Activated naive CD8-positive, alpha-beta T cell treated with anti-CD3 and anti-CD28 coated beads, Interleukin-2, amount 10 ng/mL, durations not matched to agents 7 days and 5 days (primary cell): ENCODE data around the gene TMEM45A. TPM values are rescaled to one million over a fixed set of nuclear protein-coding genes. Genes with fewer than 3 reads are reported as not detected.

Experiments used
- ATAC-seq: fragments of 150-1000 bp; cut with Tn5 transposase; one replicate; pipeline ENCODE4 v1.10.0; 2021; ENCODE audit warnings: low read depth, moderate library complexity
- POLR2A ChIA-PET: fragments of 350-600 bp; sonication (Branson Sonifier 250); formaldehyde crosslinking; loops from one replicate; lab custom pipeline; 2021; ENCODE audit warnings: antibody characterized with exemption; lab: Charles Lee
- DNase-seq: peaks from one replicate; pipeline ENCODE4 v3.0.0; 2021
- H3K27ac Mint-ChIP-seq: one replicate; pipeline ENCODE4 v1.8.0; 2022; ENCODE audit warnings: mild to moderate bottlenecking, mixed read lengths
- H3K27me3 Mint-ChIP-seq: one replicate; pipeline ENCODE4 v1.8.0; 2022; ENCODE audit warnings: mild to moderate bottlenecking, moderate library complexity, mixed read lengths
- H3K36me3 Mint-ChIP-seq: one replicate; pipeline ENCODE4 v1.8.0; 2021; ENCODE audit warnings: mild to moderate bottlenecking, mixed read lengths
- H3K4me1 Mint-ChIP-seq: one replicate; pipeline ENCODE4 v1.8.0; 2021; ENCODE audit warnings: mixed read lengths
- H3K4me3 Mint-ChIP-seq: one replicate; pipeline ENCODE4 v1.8.0; 2022; ENCODE audit warnings: mild to moderate bottlenecking, moderate library complexity, mixed read lengths
- H3K9me3 Mint-ChIP-seq: one replicate; pipeline ENCODE4 v1.8.0; 2021; ENCODE audit warnings: mixed read lengths
- total RNA-seq, 2 experiments: library from RNA; stranded (reverse); gene quantifications; one replicate each; pipeline ENCODE4 v1.2.3, GENCODE V29; 2021

TMEM45A gene
- total RNA-seq, 2 experiments from 2014 or later, result 0.20 to 0.78 TPM

DNA sequence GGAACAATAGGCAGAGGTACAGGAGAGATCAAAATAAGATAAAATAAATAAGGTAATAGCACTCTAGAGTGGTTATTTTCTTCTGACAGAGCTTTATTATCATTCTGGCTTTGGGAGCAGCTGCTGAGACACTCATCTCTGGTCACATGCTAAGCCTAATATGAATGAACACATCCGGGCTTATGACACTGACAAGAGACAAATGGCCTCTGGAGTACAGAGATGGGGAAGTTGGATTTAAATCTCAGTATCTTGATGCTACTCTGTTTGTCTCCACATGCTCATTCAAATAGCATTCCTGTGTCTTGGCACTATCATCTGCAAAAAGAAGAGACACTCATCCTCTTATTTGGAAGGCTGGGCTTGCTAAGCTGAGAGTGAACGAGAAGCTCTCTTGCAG, 55.6 kb downstream of the TMEM45A start:
- ATAC-seq (no peak), DNase-seq (no peak)
- Mint-ChIP-seq H3K27me3 (peaks cover 30% of the 10 kb centered on the region), H3K4me3 (no peak overlapping the region), H3K36me3 (no peaks in the 10 kb centered on the region), H3K27ac (no peak overlapping the region), H3K9me3 (no peaks in the 10 kb centered on the region), H3K4me1 (no peaks in the 10 kb centered on the region)
- POLR2A ChIA-PET, result no interaction called here

DNA sequence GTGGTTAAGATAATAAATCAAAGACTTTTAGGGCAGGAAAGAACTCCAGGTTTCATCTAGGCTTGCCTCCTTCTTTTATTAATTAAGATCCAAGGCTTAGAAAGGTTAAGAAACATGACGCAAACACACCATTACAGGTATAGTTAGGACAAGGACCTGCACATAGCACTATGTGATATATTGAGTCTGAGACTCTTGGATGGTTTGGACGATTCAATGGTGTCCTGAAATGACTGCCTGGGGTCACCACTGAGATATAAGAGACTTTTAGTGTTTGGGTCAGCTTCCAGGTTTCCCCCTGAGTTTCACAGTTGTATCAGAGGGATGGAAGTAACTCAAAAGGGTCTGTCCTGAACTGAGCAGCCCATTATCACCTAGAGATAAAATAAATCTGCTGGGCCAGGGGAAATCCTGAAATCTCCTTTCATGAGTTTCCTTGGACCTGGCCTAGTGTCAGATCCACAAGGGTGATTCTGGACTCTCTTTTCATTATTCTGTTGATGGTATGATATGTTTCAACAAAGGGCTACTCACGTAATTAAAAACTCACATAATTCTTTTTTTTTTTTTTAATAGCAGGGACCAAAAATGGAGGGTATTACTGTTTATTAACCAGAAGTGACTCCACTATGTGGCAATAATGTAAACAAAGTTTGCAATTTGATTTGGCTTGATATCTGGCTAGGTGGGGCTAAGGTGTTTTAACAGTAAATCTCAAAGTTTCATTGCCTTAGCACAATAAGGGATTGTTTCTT, 61.4 kb downstream of the TMEM45A start:
- H3K27ac Mint-ChIP-seq, result no peak overlapping the region
- H3K36me3 Mint-ChIP-seq, result no peaks in the 10 kb centered on the region
- H3K27me3 Mint-ChIP-seq, result peaks cover 4% of the 10 kb centered on the region
- H3K4me3 Mint-ChIP-seq, result no peak overlapping the region
- no peaks in the 10 kb centered on the region for H3K4me1 Mint-ChIP-seq
- H3K9me3 Mint-ChIP-seq, result peaks cover 1% of the 10 kb centered on the region
- ATAC-seq (no peak), DNase-seq (no peak)
- POLR2A ChIA-PET, result no interaction called here

DNA sequence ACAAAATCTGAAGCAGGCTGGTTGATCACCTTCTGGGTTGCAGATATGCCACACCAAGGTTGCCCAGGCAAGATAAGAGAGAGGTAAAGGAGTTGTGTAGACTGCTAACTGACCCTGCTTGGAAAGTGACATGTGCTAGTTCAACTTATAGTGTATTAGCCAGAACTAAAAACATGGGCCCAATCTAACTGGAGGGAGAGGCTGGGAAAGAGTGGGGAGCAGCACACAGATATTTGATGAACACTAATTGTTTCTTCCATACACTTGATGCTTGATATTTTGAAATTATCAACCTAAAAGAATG, 61.9 kb downstream of the TMEM45A start:
- ATAC-seq, result no peak
- H3K36me3 Mint-ChIP-seq, result no peaks in the 10 kb centered on the region
- H3K27ac Mint-ChIP-seq, result no peak overlapping the region
- no peaks in the 10 kb centered on the region for H3K4me1 Mint-ChIP-seq
- H3K27me3 Mint-ChIP-seq, result peaks cover 4% of the 10 kb centered on the region
- H3K9me3 Mint-ChIP-seq, result peaks cover 1% of the 10 kb centered on the region
- DNase-seq, result no peak
- H3K4me3 Mint-ChIP-seq, result no peak overlapping the region
- POLR2A ChIA-PET, result no interaction called here

DNA sequence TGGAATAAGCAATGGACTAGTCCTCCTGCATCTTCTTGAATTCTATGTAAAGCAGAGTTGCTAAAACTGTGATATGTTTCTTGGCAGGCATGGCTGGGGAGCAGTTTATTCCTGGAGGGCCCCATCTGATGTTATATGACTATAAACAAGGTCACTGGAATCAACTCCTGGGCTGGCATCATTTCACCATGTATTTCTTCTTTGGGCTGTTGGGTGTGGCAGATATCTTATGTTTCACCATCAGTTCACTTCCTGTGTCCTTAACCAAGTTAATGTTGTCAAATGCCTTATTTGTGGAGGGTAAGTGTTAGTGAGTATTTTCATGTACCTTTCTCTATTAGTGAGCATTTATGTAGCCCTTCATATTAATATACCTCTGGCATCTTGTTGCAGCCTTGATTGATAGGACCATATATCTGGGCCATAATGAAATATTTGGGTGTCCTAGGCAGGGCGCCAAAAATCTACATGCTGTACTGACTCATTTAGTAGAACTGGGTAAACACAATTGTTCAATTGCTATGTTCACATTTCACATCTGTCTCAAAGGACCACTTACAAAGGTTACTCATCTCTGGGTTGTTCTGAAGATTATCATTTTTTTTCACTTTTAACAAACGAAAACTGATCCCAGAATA, 64.4 kb downstream of the TMEM45A start:
- no peak for ATAC-seq
- POLR2A ChIA-PET, result no interaction called here

DNA sequence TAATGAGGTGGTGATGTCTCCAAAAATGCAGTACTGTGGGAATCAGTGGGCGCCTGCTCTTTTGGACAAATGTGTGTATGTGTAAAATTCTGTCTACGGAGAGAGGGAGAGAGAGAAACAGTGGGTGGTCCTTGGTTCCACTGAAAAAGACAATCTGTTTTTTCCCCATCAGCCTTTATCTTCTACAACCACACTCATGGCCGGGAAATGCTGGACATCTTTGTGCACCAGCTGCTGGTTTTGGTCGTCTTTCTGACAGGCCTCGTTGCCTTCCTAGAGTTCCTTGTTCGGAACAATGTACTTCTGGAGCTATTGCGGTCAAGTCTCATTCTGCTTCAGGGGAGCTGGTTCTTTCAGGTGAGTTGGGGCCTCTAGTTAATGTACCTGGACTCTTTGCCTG, 65.8 kb downstream of the TMEM45A start:
- no peak for ATAC-seq
- POLR2A ChIA-PET, result no interaction called here
- H3K4me3 Mint-ChIP-seq, result no peak overlapping the region
- no peaks in the 10 kb centered on the region for H3K4me1 Mint-ChIP-seq
- H3K36me3 Mint-ChIP-seq, result no peaks in the 10 kb centered on the region
- H3K9me3 Mint-ChIP-seq, result peaks cover 1% of the 10 kb centered on the region
- H3K27me3 Mint-ChIP-seq, result no peaks in the 10 kb centered on the region
- no peak for DNase-seq
- no peak overlapping the region for H3K27ac Mint-ChIP-seq

More for the DNA sequence above, 64.4 kb downstream of the TMEM45A start:
- Mint-ChIP-seq H3K4me3 (no peak overlapping the region), H3K27me3 (peaks cover 4% of the 10 kb centered on the region), H3K4me1 (no peaks in the 10 kb centered on the region), H3K9me3 (peaks cover 1% of the 10 kb centered on the region), H3K36me3 (no peaks in the 10 kb centered on the region), H3K27ac (no peak overlapping the region)
- DNase-seq, result no peak

DNA sequence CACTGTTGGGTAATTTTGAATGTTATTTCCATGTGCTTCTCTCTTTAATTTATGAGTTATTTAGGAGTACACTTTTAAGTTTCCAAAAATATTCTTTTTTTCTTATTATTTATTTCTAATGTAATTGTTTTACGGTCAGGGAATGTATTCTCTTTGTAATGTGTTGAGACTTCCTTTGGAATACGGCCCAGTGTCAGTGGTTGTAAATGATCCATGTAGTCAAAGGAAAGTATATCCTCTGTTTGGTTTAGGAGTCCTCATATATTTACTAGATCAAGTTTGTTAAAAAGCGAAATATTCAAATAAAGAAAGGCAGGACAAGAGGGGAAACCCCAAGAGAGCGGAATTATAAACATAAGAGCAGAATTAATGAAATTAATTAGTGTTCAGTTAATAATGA, 68.0 kb downstream of the TMEM45A start:
- Mint-ChIP-seq H3K4me1 (no peaks in the 10 kb centered on the region), H3K9me3 (no peaks in the 10 kb centered on the region), H3K36me3 (no peaks in the 10 kb centered on the region), H3K27ac (no peak overlapping the region), H3K4me3 (no peak overlapping the region), H3K27me3 (no peaks in the 10 kb centered on the region)
- POLR2A ChIA-PET, result no interaction called here
- DNase-seq (no peak), ATAC-seq (no peak)

DNA sequence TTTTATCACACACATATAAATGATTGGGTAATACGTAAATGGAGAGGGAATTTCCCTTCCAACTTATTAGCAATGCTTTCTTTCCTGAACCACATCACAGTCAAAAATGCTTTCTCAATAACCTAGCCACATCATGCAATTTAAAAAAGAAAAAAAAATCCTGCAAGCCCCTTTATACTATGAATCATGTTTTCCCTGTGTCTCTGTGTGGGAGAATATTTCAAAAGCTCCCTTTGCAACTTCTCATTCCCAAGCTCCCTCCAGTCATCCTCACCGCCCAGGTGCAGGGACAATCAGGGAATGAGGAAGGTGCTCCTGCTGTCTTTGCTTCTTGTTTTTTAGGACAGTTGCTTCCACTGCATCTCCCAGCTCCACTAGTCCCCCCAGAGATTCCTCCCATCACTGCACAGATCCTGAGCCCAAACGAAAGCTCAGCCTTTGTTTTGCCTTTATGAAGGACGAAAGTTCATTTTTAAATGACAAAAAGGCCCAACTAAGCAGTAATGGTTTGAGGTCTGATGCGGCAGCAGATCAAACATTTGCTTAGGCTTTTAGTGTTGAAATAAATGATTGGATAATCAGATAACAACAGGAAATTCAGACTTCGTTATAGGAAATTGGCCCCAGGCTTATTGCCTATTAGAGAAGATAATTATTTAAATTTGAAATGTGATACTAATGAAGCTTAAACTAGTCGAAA, 69.2 kb downstream of the TMEM45A start:
- Mint-ChIP-seq H3K4me3 (no peak overlapping the region), H3K27me3 (no peaks in the 10 kb centered on the region), H3K9me3 (no peaks in the 10 kb centered on the region), H3K4me1 (no peaks in the 10 kb centered on the region), H3K27ac (no peak overlapping the region), H3K36me3 (no peaks in the 10 kb centered on the region)
- no peak for DNase-seq
- ATAC-seq, result no peak
- POLR2A ChIA-PET, result no interaction called here

DNA sequence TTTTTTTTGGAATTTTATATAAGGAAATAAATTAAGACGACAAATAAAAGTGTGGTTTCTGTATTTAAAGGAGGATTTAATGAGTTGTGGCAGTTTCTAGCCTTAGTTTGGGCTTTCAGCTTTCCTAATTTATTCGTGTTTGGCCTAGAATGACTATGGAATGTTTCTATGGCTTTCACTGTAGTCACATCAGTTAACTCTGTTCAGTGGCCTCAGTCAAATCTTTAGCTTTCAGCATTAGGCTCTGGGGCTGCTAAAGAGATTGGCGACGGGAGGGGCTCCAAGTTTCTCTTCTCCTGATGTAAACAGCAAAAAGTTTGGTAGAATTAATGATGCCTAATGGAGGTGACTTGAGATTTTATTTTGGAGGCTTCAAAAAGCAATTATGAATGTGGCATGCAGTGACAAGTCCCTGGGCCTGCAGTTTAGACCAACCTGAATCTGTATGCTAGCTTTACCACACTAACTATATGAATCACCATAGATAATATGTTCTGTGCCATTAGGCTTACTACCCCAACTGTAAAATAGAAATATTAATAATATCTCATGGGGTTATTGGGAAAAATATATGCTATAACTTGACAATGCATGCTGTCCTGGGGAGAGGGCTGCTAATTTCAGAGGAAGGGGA, 69.9 kb downstream of the TMEM45A start:
- Mint-ChIP-seq H3K9me3 (no peaks in the 10 kb centered on the region), H3K4me1 (no peaks in the 10 kb centered on the region), H3K27me3 (no peaks in the 10 kb centered on the region), H3K4me3 (no peak overlapping the region), H3K36me3 (no peaks in the 10 kb centered on the region), H3K27ac (no peak overlapping the region)
- DNase-seq (no peak), ATAC-seq (no peak)
- POLR2A ChIA-PET, result no interaction called here

DNA sequence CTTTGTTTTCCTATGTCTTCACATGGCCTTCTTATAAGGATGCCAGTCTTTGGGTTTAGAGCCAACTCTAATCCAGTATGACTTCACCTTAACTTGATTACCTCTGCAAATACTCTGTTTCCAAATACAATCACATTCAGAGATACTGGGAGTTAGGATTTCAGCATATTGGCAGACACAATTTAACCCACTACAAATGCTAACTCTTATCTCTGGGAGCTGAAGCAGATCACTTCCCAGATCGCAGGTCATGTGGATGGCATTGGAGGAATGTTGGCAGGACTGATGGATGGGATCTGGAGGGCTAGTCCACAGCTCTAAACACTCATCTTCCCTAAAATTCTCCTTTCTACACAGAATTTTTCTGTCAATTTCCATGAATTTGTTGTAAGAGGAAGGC, 70.8 kb downstream of the TMEM45A start:
- ATAC-seq (no peak), DNase-seq (no peak)
- Mint-ChIP-seq H3K9me3 (no peaks in the 10 kb centered on the region), H3K27me3 (no peaks in the 10 kb centered on the region), H3K4me1 (no peaks in the 10 kb centered on the region), H3K27ac (no peak overlapping the region), H3K4me3 (no peak overlapping the region), H3K36me3 (no peaks in the 10 kb centered on the region)
- POLR2A ChIA-PET, result no interaction called here

DNA sequence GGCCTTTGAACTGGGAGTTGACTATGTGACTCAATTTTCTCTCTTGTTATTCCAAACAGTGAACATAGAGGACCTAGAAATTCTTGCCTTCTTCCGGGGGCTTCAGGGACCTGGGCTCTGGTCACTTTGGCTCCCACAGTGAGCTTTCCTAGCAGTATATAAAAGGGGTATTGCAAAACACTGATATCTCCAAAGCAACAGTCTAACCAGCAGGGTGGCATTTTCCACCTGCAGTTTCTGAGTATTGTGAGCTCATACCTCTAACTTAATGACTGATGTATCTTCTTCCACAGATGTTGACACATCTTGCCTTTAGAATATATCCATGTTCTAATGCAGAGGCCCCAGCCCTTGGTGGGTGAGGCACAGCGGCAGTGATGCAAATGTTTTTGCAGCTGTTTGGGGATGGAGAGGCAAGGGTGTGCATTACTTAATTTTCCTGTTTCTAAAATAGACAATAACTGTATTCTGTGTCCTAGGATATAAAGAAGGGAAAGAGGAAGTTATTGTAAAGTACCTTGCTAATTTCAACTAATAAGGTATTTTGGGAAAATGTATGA, 71.3 kb downstream of the TMEM45A start:
- no peaks in the 10 kb centered on the region for H3K4me1 Mint-ChIP-seq
- no peaks in the 10 kb centered on the region for H3K36me3 Mint-ChIP-seq
- DNase-seq (no peak), ATAC-seq (no peak)
- no peaks in the 10 kb centered on the region for H3K9me3 Mint-ChIP-seq
- H3K27me3 Mint-ChIP-seq, result no peaks in the 10 kb centered on the region
- H3K27ac Mint-ChIP-seq, result no peak overlapping the region
- POLR2A ChIA-PET, result no interaction called here
- H3K4me3 Mint-ChIP-seq, result no peak overlapping the region

DNA sequence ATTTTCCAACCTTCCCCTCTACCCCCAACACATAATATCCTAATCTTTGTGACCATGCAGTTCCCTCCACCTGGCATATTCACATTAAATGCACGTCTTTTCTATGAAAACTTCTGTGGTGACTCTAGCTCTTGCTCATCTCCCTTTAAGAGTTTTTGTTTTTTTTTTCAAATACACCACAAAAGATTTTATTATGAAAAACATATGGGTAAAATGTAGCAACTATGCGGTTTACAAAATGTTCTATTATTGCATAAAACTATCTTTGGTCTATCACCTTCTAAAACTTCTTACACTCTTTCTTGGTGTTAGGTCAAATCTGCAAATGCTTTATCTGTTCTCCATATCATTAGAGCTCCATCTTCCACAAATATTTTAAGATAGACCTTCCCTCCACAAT, 78.4 kb downstream of the TMEM45A start:
- H3K36me3 Mint-ChIP-seq, result no peaks in the 10 kb centered on the region
- ATAC-seq, result no peak

DNA sequence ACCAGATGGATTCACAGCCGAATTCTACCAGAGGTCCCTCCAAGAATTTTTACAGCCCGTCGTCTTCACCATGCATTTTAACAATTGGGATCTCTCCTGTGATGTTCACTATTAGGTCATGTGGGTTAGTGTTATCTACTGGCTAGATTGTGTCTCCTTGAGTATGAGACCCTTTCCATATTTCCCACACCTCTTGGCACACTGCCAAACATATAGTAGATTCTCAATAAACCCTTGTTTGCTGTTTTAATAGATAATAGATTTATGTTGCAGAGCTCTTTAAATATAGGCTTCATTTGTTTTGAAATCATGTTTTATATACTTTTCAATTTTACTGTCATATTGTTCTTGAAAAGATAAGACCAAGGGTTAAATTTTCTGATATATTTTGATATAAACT, 82.1 kb downstream of the TMEM45A start:
- Mint-ChIP-seq H3K4me3 (no peak overlapping the region), H3K27me3 (peaks cover 3% of the 10 kb centered on the region), H3K4me1 (peaks cover 1% of the 10 kb centered on the region), H3K36me3 (no peaks in the 10 kb centered on the region), H3K27ac (no peak overlapping the region), H3K9me3 (no peaks in the 10 kb centered on the region)
- DNase-seq (no peak), ATAC-seq (no peak)
- POLR2A ChIA-PET, result no interaction called here

More for the DNA sequence above, 78.4 kb downstream of the TMEM45A start:
- H3K4me3 Mint-ChIP-seq, result no peak overlapping the region
- DNase-seq, result no peak
- H3K27ac Mint-ChIP-seq, result no peak overlapping the region
- no peaks in the 10 kb centered on the region for H3K27me3 Mint-ChIP-seq
- POLR2A ChIA-PET, result no interaction called here
- H3K4me1 Mint-ChIP-seq, result peaks cover 1% of the 10 kb centered on the region
- H3K9me3 Mint-ChIP-seq, result no peaks in the 10 kb centered on the region

DNA sequence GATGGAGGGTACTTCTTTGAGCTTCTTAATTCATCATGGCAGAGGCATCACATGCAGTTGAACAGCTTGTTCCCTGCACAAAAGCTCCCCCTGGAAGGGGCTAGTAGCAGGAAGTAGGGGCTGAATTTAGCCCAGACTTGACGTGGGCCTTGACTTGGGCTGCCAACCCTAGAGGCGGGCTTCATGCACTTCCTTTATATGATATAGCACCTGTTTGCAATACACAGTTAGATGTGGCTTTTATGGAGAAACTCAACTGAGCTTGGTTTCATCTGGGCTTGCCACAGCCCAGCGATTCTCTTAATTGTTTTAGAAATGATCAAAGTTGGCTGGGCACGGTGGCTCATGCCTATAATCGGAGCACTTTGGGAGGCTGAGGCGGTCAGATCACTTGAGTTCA, 83.3 kb downstream of the TMEM45A start:
- Mint-ChIP-seq H3K9me3 (no peaks in the 10 kb centered on the region), H3K4me1 (no peaks in the 10 kb centered on the region), H3K36me3 (no peaks in the 10 kb centered on the region), H3K4me3 (no peak overlapping the region), H3K27me3 (peaks cover 7% of the 10 kb centered on the region), H3K27ac (no peak overlapping the region)
- DNase-seq, result no peak
- POLR2A ChIA-PET, result no interaction called here
- ATAC-seq, result no peak
